NCI-H774 (cell line): ENCODE data around the gene NBAS.
A peak's percentile ranks its signal among the peaks of the same experiment; 100 is the strongest.
"Not testable (repeated sequence)": the region's sequence is repeated elsewhere in the genome, so short reads cannot be mapped to it uniquely, and the experiment has no call there.

Source experiments
- DNase-seq: peaks from one replicate; lab custom pipeline; 2025; lab: John Stamatoyannopoulos, UW

Gene NBAS

GRCh38 chr2:15363142-15363541, 198.0 kb downstream of the NBAS start:
- DNase-seq = no peak

- DNase-seq = no peak
Measured at GRCh38 chr2:15359716-15360531, 201.2 kb downstream of the NBAS start.

- DNase-seq = no peak
Measured at GRCh38 chr2:15357922-15358321, 203.2 kb downstream of the NBAS start.

DNA sequence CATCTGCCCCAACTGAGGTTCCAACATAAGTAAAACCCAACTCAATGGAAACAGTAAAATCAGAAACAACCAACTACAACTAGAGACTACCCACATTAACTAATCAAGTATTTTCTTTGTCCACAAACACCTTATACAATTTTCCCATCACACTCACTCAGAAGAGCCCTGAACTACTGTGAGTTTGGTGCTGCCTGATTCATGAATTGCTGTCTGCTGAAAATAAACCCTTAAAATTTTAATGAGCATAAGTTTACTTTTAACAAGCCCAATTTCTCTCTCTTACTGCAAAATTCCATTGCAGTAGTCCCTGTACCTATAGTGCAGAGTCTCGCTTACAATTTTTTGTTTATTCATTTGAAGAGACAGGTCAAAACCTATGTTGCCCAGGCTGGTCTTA, 203.9 kb downstream of the NBAS start:
- DNase-seq = no peak

DNA sequence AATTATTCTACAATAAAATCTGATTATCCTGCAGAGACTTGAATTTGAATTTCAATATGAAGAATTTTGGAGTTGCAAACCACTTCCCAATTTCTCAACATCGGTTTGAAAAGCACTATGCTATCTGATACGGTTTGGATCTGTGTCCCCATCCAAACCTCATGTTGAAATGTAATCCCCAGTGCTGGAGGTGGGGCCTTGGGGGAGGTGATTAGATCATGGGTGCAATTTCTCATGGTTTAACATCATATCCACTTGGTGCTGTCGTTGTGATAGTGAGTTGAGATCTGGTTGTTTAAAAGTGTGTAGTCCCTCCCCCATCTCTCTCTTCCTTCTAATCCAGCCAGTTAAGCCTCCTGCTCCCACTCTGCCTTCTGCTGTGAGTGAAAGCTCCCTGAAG, 205.7 kb downstream of the NBAS start:
- DNase-seq = no peak

DNA sequence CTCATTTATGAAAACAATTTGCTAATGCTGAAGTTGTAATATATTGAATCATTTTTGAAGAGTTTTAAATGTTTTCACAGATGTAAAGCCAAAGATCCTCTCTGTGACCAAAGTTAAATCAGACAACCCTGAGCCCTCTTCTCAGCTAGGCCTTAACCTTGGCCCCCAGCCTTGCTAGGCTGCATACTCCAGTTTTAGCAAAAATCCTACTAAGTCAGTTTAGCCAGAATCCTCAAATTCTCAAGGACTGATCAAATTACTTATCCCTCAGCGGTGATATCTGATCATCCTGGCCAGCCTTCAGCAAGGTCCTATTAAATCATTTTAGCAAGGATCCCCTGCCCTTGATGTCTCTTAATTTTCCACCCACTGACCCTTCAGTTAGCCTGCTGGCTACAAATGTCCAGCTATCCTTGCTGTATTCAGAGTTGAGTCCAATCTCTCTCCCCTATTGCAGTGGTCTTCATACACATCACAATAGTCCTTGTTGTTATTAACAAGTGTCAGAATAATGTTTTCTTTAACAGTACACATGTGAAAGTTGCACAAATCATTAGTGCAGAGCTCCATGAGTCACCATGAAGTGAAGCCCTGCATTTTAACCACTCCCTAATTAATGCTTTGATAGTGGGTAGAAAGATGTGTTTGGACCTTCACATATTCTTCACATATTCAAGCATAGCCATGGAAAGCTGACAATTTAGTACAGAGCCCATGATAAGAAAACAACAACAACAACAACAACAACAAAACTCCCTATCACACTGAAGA, 206.4 kb downstream of the NBAS start:
- DNase-seq = no peak

DNA sequence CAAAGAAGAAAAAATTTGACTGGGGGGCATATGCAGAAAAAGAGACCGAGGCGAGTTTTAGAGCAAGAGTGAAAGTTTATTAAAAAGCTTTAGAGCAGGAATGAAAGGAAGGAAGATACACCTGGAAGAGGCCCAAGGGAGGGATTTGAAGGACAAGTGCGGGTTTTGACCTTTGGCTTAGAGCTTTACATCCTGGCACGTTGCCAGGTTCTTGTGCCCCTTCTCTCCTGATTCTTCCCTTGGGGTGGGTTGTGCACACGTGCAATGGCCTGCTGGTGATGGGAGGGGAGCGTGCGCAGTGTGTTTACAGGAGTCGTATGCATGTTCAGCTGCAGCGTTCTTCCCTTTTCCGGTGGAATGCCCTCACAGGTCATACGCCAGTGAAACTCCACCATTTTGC, 208.8 kb downstream of the NBAS start:
- DNase-seq = no peak

DNA sequence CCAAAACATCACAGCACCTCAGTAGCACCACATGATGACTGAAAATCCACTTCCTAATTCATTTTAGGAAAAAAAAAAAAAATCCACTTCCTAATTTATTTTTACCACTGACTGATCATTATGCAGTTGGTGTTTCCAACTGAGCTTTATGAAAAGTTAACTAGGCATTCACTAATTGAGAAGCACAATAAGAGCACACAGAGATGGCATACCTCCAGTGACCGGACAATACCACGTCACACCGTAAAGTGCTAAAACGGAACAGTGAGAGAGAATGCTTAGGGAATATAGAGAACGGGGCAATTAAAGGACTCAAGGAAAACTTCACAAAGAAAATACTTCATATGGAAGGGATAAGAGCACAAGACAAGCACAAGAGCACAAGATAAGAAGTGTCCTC, 212.5 kb downstream of the NBAS start:
- no peak for DNase-seq

DNA sequence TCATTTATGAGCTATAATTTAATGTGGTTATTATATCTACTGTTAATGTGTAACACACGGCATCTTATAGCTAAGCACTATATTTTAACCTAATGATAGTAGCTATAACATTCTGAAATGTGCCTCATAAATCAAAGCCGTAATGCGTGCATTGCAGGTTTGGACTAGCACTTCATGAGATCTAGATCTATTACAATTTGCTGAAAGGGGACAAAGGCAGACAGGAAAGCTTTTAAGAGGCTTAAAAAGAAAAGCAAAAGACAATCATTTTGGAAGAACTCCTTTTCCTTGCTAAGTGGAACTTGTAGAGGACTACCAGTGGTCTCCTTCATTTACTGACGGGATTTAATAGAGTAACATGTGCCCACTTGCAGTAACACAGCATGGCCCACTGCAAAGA, 213.1 kb downstream of the NBAS start:
- DNase-seq = no peak

- no peak for DNase-seq
Measured at GRCh38 chr2:15346624-15347023, 214.5 kb downstream of the NBAS start.

GRCh38 chr2:15337996-15338666, 223.0 kb downstream of the NBAS start:
- no peak for DNase-seq

DNA sequence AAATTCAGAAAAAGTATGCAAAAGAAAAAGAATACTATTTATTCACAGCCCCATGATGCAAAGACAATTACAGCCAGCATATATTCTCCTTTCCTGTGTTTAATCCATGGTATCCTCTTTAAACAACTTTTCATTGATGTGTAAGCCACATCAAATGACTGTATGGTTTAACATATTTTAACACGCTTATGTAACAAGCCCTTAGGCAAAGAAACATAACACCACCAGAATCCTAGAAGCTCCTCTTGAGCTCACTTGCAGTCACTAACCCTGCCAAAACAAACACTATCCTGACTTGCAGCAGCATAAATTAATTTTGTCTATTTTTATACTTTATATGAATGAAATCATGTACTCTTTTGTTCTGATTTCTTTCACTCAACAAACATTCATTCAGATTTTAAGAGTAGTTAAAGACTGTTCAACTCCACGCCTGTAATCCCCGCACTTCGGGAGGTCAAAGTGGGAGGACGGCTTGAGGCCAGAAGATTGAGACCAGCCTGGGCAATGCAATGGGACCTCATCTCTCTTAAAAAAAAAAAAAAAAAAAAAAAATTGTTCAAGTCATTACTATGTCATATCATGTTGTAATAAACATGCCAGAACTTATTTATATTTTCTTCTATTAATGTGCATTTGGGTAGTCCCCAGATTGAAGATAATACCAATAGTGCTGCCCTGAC, 226.3 kb downstream of the NBAS start:
- DNase-seq = peak; percentile 18

- DNase-seq = no peak
Measured at GRCh38 chr2:15331787-15332186, 229.3 kb downstream of the NBAS start.

DNA sequence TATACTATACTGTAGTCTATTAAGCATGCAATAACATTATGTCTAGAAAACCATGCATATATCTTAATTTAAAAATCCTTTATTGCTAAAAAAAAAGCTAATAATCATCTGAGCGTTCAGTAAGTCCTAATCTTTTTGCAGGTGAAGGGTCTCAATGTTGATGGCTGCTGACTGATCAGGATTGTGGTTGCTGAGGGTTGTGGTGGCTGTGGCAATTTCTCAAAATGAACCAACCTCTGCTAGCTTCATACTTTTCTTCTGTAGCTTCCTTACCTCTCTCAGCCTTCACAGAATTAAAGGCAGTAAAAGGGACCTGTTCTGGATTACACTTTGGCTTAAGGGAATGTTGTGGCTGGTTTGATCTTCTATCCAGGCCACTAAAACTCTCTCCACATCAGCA, 235.8 kb downstream of the NBAS start:
- DNase-seq = no peak

DNA sequence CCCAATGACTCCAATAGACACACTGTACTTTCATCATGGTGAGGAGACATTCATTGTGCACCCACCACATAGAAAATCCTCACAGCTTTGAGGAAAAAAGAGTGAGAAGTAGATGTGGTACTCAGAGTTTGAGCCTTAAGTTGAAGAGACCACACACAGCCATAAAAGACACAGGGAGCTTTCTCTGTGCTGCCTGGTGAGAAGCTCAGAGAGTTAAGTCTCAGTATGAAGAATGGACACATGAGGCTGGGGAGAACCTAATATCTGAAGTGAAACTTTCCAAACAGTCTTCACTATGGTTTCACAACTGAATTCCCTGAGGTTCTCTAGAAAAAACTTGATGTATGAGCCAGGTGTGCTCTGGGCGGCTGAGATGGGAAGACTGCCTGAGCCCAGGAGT, 237.9 kb downstream of the NBAS start:
- DNase-seq = no peak

DNA sequence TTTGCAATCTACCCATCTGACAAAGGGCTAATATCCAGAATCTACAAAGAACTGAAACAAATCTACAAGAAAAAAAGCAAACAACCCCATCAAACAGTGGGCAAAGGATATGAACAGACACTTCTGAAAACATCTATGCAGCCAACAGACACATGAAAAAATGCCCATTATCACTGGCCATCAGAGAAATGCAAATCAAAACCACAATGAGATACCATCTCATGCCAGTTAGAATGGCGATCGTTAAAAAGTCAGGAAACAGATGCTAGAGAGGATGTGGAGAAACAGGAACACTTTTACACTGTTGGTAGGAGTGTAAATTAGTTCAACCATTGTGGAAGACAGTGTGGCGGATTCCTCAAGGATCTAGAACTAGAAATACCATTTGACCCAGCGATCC, 239.7 kb downstream of the NBAS start:
- not testable (repeated sequence) for DNase-seq

- no peak for DNase-seq
Measured at GRCh38 chr2:15316370-15316814, 244.7 kb downstream of the NBAS start.

DNA sequence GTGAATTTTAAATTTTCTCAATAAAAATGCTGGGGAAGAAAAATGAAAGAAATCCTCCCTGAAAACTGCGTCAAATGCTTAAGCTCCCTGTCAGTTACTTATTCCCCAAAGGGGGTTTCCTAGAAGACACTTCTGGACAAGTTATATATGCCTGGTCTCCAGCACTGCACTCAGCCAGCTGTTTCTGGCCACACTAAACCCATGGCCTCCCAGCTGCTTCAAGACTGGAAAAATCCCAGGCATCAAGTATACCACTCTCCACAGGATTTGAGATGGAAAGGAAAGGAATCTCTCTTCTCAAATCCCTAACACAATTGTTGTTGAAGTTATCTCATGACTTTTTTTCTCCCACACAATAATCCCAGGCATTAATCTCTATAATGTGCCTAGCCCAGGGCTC, 245.7 kb downstream of the NBAS start:
- no peak for DNase-seq

- DNase-seq = no peak
Measured at GRCh38 chr2:15313657-15314056, 247.5 kb downstream of the NBAS start.

- DNase-seq = no peak
Measured at GRCh38 chr2:15311926-15312325, 249.2 kb downstream of the NBAS start.

- DNase-seq = no peak
Measured at GRCh38 chr2:15311201-15311907, 249.8 kb downstream of the NBAS start.

- DNase-seq = no peak
Measured at GRCh38 chr2:15307526-15307925, 253.6 kb downstream of the NBAS start.
